ENCODE data around the gene MED13L.

- no peak for TF ChIP-seq CTCF (IDR thresholded peaks at IDR 0.05)
- TF ChIP-seq FOSL2 (IDR thresholded peaks at IDR 0.05; ENCODE audit: borderline replicate concordance, low read depth), result no peak
- no peak for TF ChIP-seq CHD2 (IDR thresholded peaks at IDR 0.05; ENCODE audit: low read length, partially characterized antibody)
- TF ChIP-seq POLR2AphosphoS5 (IDR thresholded peaks at IDR 0.05; ENCODE audit: low read depth, low read length), result no peak
- no peak for TF ChIP-seq USF2 (IDR thresholded peaks at IDR 0.05; ENCODE audit: borderline replicate concordance, low read depth, low read length)
- TF ChIP-seq ELF1 (IDR thresholded peaks at IDR 0.05), result no peak
- TF ChIP-seq ZBTB33 (IDR thresholded peaks at IDR 0.05; ENCODE audit: borderline replicate concordance, low read depth), result no peak
- TF ChIP-seq MXI1 (IDR thresholded peaks at IDR 0.05; ENCODE audit: low read depth, low read length), result no peak
- no peak for TF ChIP-seq RAD21 (IDR thresholded peaks at IDR 0.05; ENCODE audit: low read length)
- TF ChIP-seq GATA2 (CRISPR knock-in tag; IDR thresholded peaks at IDR 0.05), result no peak
- TF ChIP-seq EP300 (IDR thresholded peaks at IDR 0.05; ENCODE audit: borderline replicate concordance in 1 of 2, low read depth in 1 of 2, low read length in 1 of 2), result no peak
- TF ChIP-seq USF1 (IDR thresholded peaks at IDR 0.05; ENCODE audit: borderline replicate concordance, low read depth), result no peak
- no peak for TF ChIP-seq FOXM1 (IDR thresholded peaks at IDR 0.05; ENCODE audit: low read depth)
- no peak for TF ChIP-seq JUND (IDR thresholded peaks at IDR 0.05)
Measured at GRCh38 chr12:115988212-115988611, 289.3 kb downstream of the MED13L start.

All from SK-N-SH (cell line).